SK-N-SH (cell line): ENCODE measurements around the gene MRGPRD. TPM values are rescaled to one million over a fixed set of nuclear protein-coding genes. Genes with fewer than 3 reads are reported as not detected.
A peak's percentile ranks its signal among the peaks of the same experiment; 100 is the strongest.

Experiments used
- CTCF ChIA-PET: fragments of 300-600, 350-600 bp; formaldehyde crosslinking; extraction: SDS; loops from one replicate; lab custom pipeline; 2021; lab: Yijun Ruan, JAX
- POLR2A ChIA-PET: fragments of 350-600 bp; sonication (Branson Sonifier 250); formaldehyde crosslinking; extraction: SDS; loops from one replicate; lab custom pipeline; 2020; ENCODE audit warnings: antibody characterized with exemption, inconsistent platforms; lab: Yijun Ruan, JAX
- DNase-seq: peaks from one replicate; pipeline ENCODE4 v3.0.0; 2012
- H2AFZ ChIP-seq: fragments of 200-600 bp; sonication (generic); 2 replicates; pipeline ENCODE4 v1.8.1; 2016; ENCODE audit warnings: antibody characterized with exemption, mild to moderate bottlenecking, low read depth
- H3F3A ChIP-seq: fragments of 200-600 bp; sonication (generic); replicated peaks from 2 replicates; pipeline ENCODE3; 2016; ENCODE audit warnings: antibody characterized with exemption, mild to moderate bottlenecking; ENCODE audit not compliant: insufficient read depth
- H3K27ac ChIP-seq, 2 experiments: fragments of 200-500 bp in 1 of 2; fragments of 200-600 bp in 1 of 2; sonication (Bioruptor generic) in 1 of 2; sonication (generic), shearing (Covaris generic) in 1 of 2; 2 replicates each; pipeline versions ENCODE4 v1.5.1 to v1.6.1; 2014 to 2016; ENCODE audit warnings: low read depth in 2 of 2, inconsistent platforms in 1 of 2, low read length in 1 of 2, mild to moderate bottlenecking in 1 of 2, mixed read lengths in 1 of 2
- H3K27me3 ChIP-seq: fragments of 200-600 bp; sonication (generic), shearing (Covaris generic); 2 replicates; pipeline ENCODE4 v1.6.1; 2016; ENCODE audit warnings: mixed run types; ENCODE audit not compliant: insufficient read depth
- H3K36me3 ChIP-seq, 2 experiments: fragments of 200-500 bp in 1 of 2; fragments of 200-600 bp in 1 of 2; sonication (Bioruptor generic) in 1 of 2; sonication (generic) in 1 of 2; replicated peaks in 1 of 2; 2 replicates each; pipeline versions ENCODE3 to v1.5.1; 2014 to 2016; ENCODE audit warnings: low read length in 1 of 2, mild to moderate bottlenecking in 1 of 2; ENCODE audit not compliant: insufficient read depth in 2 of 2, control insufficient read depth in 1 of 2
- H3K4me1 ChIP-seq, 2 experiments: fragments of 200-500 bp in 1 of 2; fragments of 200-600 bp in 1 of 2; sonication (Bioruptor generic) in 1 of 2; sonication (generic), shearing (Covaris generic) in 1 of 2; 2 replicates each; pipeline versions ENCODE4 v1.5.1 to v1.6.1; 2014 to 2016; ENCODE audit warnings: low read depth in 1 of 2, low read length in 1 of 2, mixed run types in 1 of 2; ENCODE audit not compliant: insufficient read depth in 2 of 2, control insufficient read depth in 1 of 2
- H3K4me2 ChIP-seq: fragments of 200-600 bp; sonication (generic), shearing (Covaris generic); 2 replicates; pipeline ENCODE4 v1.6.1; 2017; ENCODE audit warnings: mixed run types
- H3K4me3 ChIP-seq, 2 experiments: fragments of 200-500 bp in 1 of 2; fragments of 200-600 bp in 1 of 2; sonication (Bioruptor generic) in 1 of 2; sonication (generic), shearing (Covaris generic) in 1 of 2; 2 replicates each; pipeline versions ENCODE4 v1.5.1 to v1.8.1; 2014 to 2016; ENCODE audit warnings: low read depth in 2 of 2, inconsistent platforms in 1 of 2, low read length in 1 of 2, mild to moderate bottlenecking in 1 of 2, mixed read lengths in 1 of 2, moderate library complexity in 1 of 2
- H3K79me2 ChIP-seq: fragments of 200-600 bp; sonication (generic); 2 replicates; pipeline ENCODE4 v1.8.1; 2017; ENCODE audit warnings: mild to moderate bottlenecking; ENCODE audit not compliant: insufficient read depth
- H3K9ac ChIP-seq: fragments of 200-600 bp; sonication (generic); 2 replicates; pipeline ENCODE4 v1.6.1; 2017; ENCODE audit warnings: mixed run types
- H3K9me2 ChIP-seq: fragments of 200-600 bp; sonication (generic); 2 replicates; pipeline ENCODE4 v1.6.1; 2017; ENCODE audit warnings: mixed run types
- H3K9me3 ChIP-seq: fragments of 200-600 bp; sonication (generic); 2 replicates; pipeline ENCODE4 v1.6.1; 2017; ENCODE audit warnings: mixed run types, mild to moderate bottlenecking, moderate library complexity
- H4K20me1 ChIP-seq: fragments of 200-600 bp; sonication (generic); 2 replicates; pipeline ENCODE4 v1.6.1; 2017; ENCODE audit warnings: mild to moderate bottlenecking, mixed run types; ENCODE audit not compliant: insufficient read depth
- CHD2 ChIP-seq: fragments of 150-350 bp; IDR thresholded peaks from 2 replicates; pipeline ENCODE4 v1.6.1; 2018; ENCODE audit warnings: low read length; ENCODE audit not compliant: partially characterized antibody
- EP300 ChIP-seq, 2 experiments: IDR thresholded peaks; 2 replicates each; pipeline versions ENCODE4 v1.4.0 to v1.6.1; 2012; ENCODE audit warnings: borderline replicate concordance in 1 of 2, low read depth in 1 of 2, low read length in 1 of 2
- FOXJ3 ChIP-seq: sonication (generic); formaldehyde crosslinking; IDR thresholded peaks from 2 replicates; pipeline ENCODE4 v1.5.1; 2020; ENCODE audit warnings: mild to moderate bottlenecking, missing genetic modification reagents
- GATA2 ChIP-seq: sonication (generic); formaldehyde crosslinking; IDR thresholded peaks from 2 replicates; pipeline ENCODE4 v1.5.0; 2020; ENCODE audit warnings: mild to moderate bottlenecking, missing genetic modification reagents
- MXI1 ChIP-seq: IDR thresholded peaks from 2 replicates; pipeline ENCODE4 v1.6.1; 2012; ENCODE audit warnings: mild to moderate bottlenecking, low read depth, low read length, improper control_type of control experiment
- NFIC ChIP-seq: IDR thresholded peaks from 2 replicates; pipeline ENCODE4 v1.4.0; 2012; ENCODE audit warnings: borderline replicate concordance
- PBX3 ChIP-seq: IDR thresholded peaks from 2 replicates; pipeline ENCODE4; 2012
- RAD21 ChIP-seq: IDR thresholded peaks from 2 replicates; pipeline ENCODE4 v1.6.1; 2012; ENCODE audit warnings: mild to moderate bottlenecking, low read length
- RCOR1 ChIP-seq: fragments of 150-350 bp; IDR thresholded peaks from 2 replicates; pipeline ENCODE4 v1.6.1; 2017; ENCODE audit warnings: antibody characterized with exemption, low read length
- RXRA ChIP-seq: IDR thresholded peaks from 2 replicates; pipeline ENCODE4 v1.4.0; 2012; ENCODE audit warnings: low read depth, mild to moderate bottlenecking, borderline replicate concordance
- USF2 ChIP-seq: fragments of 150-350 bp; IDR thresholded peaks from 2 replicates; pipeline ENCODE4 v1.6.1; 2017; ENCODE audit warnings: antibody characterized with exemption, low read length, low read depth, borderline replicate concordance
- WGBS: methylation state at CpG from one replicate; pipeline ENCODE4 v1.1.6; 2017; ENCODE audit warnings: low lambda C conversion rate; 5-methylcytosine and 5-hydroxymethylcytosine counted together
- polyA plus RNA-seq, 3 experiments: library from polyadenylated mRNA; depleted of rRNA; stranded (reverse); fragments of >200 nt; gene quantifications; 2 replicates each; pipeline ENCODE4 v1.2.3, GENCODE V29; 2012
- TF ChIP-seq, protein P1 (sequence below): IDR thresholded peaks from 2 replicates; pipeline ENCODE4 v1.4.0; 2012; ENCODE audit warnings: low read depth, borderline replicate concordance

The MRGPRD gene
- polyA plus RNA-seq, 1 of the 3 experiments (the other 2 are of a cell fraction) = not detected

GRCh38 chr11:68999093-68999747 is 18.4 kb upstream of the MRGPRD start:
- no peaks in the 10 kb centered on the region for H3K79me2 ChIP-seq
- no peaks in the 10 kb centered on the region for H3K9me3 ChIP-seq
- peak overlapping the region in 1 of 2 experiments; percentile 89; a peak in 2 of 4 replicates for H3K27ac ChIP-seq
- H3K9ac ChIP-seq = no peak overlapping the region
- TF ChIP-seq RXRA (no peak), GATA2 (peak; percentile 25; the same call in 1 of the 2 replicates)
- ChIA-PET POLR2A (interaction anchor here (1.2 kb wide), 1 partner anchor 12 kb away, joined by 3 read pairs; no protein-coding TSS in a partner anchor), CTCF (interaction anchor here (0.6 to 3.9 kb wide), 8 partner anchors 7 to 159 kb away, joined by 3 to 26 read pairs (median 3); partner anchors contain the start of gene MRGPRF)
- no peaks in the 10 kb centered on the region for H3K27me3 ChIP-seq
- no peak overlapping the region for H3K4me3 ChIP-seq
- no peak overlapping the region for H2AFZ ChIP-seq
- no peaks in the 10 kb centered on the region for H4K20me1 ChIP-seq
- H3F3A ChIP-seq = no peaks in the 10 kb centered on the region
- H3K4me1 ChIP-seq = peaks cover 14 to 40% of the 10 kb centered on the region in 2 experiments
- H3K4me2 ChIP-seq = no peak overlapping the region
- no peaks in the 10 kb centered on the region for H3K36me3 ChIP-seq
- H3K9me2 ChIP-seq = no peaks in the 10 kb centered on the region
- no peak for DNase-seq
- WGBS = 96% methylated on average over 8 of the region's 8 CpGs

DNA sequence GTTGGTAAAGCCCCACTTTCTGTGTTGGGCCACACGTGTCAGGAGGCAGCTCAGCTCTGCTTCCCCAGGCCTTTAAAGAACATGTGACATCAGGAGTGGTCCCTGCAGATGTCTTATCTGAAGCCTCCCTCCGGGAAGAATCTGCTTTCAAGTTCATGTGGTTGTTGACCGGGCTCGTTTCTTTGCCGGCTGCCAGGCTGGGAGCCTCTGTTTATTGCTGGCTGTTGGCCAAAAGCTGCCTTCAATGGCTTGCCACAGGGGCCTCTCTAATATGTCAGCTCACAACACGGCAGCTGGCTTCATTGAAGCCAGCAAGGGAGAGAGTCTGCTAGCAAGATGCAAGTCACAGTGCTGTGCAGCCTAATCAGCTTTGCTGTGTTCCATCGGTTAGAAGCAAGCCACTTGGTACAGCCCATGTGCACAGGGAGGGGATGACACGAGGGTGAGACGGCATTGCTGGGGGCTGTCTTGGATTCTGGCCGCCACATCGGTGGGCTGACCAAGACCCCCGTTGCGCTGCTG is 17.7 kb upstream of the MRGPRD start:
- 0 out of 2 replicates have a peak overlapping the region, but pooled peaks have one; percentile 23 for H2AFZ ChIP-seq
- TF ChIP-seq GATA2 (peak; percentile 79), MXI1 (peak; percentile 98), RXRA (no peak), FOXJ3 (CRISPR knock-in tag) (peak; percentile 95), PBX3 (no peak), RCOR1 (peak; percentile 76), RAD21 (peak; percentile 45), CHD2 (peak; percentile 45), USF2 (no peak), NFIC (peak; percentile 46; the same call in 1 of the 2 replicates), EP300 (IDR thresholded peaks at IDR 0.05; ENCODE audit: borderline replicate concordance in 1 of 2, low read depth in 1 of 2, low read length in 1 of 2) (peak in 1 of 2 experiments; percentile 60; a peak in 2 of 4 replicates)
- TF ChIP-seq, protein P1, sequence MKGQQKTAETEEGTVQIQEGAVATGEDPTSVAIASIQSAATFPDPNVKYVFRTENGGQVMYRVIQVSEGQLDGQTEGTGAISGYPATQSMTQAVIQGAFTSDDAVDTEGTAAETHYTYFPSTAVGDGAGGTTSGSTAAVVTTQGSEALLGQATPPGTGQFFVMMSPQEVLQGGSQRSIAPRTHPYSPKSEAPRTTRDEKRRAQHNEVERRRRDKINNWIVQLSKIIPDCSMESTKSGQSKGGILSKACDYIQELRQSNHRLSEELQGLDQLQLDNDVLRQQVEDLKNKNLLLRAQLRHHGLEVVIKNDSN = peak; percentile 29; the same call in 1 of the 2 replicates
- H4K20me1 ChIP-seq = no peaks in the 10 kb centered on the region
- H3K9ac ChIP-seq = no peak overlapping the region
- no peak overlapping the region for H3K4me3 ChIP-seq
- ChIA-PET POLR2A (interaction anchor here (0.7 to 1.2 kb wide), 2 partner anchors 13 to 14 kb away, joined by 3 read pairs; no protein-coding TSS in a partner anchor), CTCF (interaction anchor here (0.6 to 1.2 kb wide), 2 partner anchors 90 to 159 kb away, joined by 3 read pairs; no protein-coding TSS in a partner anchor)
- H3K4me1 ChIP-seq = peaks cover 14 to 40% of the 10 kb centered on the region in 2 experiments
- H3K36me3 ChIP-seq = no peaks in the 10 kb centered on the region
- peak; percentile 89 for DNase-seq
- H3K27me3 ChIP-seq = no peaks in the 10 kb centered on the region
- WGBS = 42% methylated on average over 12 of the region's 13 CpGs
- no peaks in the 10 kb centered on the region for H3F3A ChIP-seq
- no peaks in the 10 kb centered on the region for H3K9me2 ChIP-seq
- H3K27ac ChIP-seq = peak overlapping the region in 1 of 2 experiments; percentile 89; a peak in 2 of 4 replicates
- H3K9me3 ChIP-seq = no peaks in the 10 kb centered on the region
- H3K4me2 ChIP-seq = no peak overlapping the region
- H3K79me2 ChIP-seq = no peaks in the 10 kb centered on the region
